Stimulated activated CD4-positive, alpha-beta T cell treated with anti-CD3 and anti-CD28 coated beads, Interleukin-15, amount 100 ng/mL, for 24 hours (primary cell): ENCODE data around the gene FNIP2.
"Not testable (repeated sequence)": the region's sequence is repeated elsewhere in the genome, so short reads cannot be mapped to it uniquely, and the experiment has no call there.

Experiments
- DNase-seq: peaks from one replicate; pipeline ENCODE4 v3.0.0-alpha.2; 2020

Gene FNIP2

GRCh38 chr4:158796370-158797140 lies 27.7 kb downstream of the FNIP2 start:
- no peak for DNase-seq

DNA sequence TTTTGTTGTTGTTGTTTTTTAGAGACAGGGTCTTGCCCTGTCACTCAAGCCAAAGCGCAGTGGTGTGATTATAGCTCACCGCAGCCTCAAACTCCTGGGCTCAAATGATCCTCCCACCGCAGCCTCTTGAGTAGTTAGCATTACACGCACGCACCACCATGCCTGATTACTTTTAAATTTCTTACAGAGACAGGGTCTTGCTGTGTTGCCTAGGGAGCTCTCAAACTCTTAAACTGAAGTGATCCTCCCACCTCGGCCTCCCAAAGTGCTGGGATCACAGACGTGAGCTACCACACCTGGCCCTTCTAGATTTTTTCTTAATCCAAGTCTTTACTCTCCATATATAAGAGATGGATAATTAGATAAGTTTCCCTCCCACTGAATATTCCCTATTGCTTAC lies 29.2 kb downstream of the FNIP2 start:
- no peak for DNase-seq

DNA sequence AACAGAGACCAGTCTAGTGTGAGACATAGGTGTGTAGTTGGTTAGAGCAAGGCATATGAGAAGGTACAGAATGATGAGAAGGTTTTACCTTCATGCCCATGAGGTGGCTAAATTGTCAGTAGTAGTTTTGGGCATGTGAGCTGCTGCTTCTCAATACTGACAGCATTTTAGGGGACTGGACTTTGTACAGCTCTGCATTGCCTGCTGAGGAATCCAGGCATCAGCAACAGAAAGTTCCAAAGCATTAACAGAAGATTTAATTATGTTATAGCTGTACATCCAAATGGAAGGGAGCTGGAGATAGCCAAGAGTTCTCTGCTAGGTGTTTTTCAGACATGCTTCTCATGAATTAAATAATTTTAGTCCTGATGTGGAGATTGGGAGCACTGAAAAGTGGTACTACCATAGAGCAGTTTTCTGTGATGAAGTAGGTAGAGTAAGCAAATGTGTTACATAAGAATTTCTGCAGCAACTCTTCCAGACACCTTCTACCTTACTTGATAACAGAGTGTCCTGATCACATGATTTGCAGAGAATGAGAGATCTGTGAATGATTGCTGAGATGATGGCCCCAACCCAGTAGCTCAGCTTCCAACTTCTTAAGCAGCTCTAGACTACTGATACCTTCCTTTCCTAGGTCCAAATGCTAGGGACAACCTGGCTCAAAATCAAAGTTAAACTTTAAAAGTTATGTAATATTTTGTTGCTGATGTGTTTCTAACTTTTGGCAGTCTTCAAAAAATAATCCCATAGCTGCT lies 30.4 kb downstream of the FNIP2 start:
- DNase-seq = no peak

DNA sequence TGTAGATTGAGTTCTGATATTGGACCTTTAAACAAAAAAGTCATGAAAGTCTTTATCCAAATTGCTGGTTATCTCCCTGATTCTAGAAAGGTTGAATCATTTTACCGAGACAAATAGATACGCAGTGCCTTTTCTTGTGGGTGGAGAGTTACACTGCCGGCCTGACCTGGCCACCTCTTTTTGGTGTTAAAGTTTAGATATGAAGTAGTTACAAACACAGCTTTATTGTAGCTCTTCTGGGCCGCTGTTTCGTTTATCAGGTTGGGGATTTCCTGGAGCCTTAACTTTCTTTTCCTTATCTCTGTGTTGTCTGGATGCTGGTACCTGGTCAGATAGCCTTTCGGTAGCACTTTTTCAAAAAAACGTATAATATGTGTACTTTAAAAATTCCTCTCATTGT lies 31.0 kb downstream of the FNIP2 start:
- no peak for DNase-seq

DNA sequence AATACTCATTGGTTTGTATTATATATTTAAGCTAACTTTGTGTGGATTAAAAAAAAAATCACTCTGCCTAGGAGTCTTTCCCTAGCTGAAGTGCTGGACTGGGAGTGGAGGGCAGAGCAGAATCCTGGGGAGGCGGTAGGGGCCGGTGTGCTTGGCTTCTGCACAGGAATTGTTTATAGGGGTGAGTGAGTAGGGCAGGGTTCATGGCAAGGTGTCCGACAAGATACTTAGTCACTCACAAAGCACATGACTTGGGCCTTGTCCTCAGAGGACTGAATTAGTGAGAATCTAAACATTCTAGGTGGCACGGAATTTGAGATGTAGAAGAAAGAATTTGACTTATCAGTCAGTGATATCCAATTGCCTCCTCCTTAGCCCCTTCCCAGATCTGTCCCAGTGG lies 32.2 kb downstream of the FNIP2 start:
- no peak for DNase-seq

- no peak for DNase-seq
Measured at GRCh38 chr4:158801677-158802076, 32.9 kb downstream of the FNIP2 start.

DNA sequence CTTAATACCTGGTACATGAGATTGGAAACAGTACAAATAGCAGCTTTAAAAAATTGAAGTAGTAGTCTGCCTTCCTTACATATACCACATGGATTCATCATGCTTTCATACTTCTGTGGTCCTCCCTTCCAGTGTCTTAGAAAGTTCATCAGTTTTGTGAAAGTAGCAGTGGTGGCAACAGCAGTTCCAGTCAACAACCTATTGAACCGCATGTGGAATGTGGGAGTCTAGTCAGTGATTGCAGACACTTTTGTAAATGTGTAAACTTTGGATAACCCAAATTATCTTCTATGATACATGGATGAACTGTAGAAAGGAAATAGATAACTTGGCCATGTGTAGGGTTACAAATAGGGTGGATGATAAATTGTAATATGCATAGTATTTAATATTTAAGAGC lies 34.1 kb downstream of the FNIP2 start:
- no peak for DNase-seq

- no peak for DNase-seq
Measured at GRCh38 chr4:158805635-158806471, 37.0 kb downstream of the FNIP2 start.

DNA sequence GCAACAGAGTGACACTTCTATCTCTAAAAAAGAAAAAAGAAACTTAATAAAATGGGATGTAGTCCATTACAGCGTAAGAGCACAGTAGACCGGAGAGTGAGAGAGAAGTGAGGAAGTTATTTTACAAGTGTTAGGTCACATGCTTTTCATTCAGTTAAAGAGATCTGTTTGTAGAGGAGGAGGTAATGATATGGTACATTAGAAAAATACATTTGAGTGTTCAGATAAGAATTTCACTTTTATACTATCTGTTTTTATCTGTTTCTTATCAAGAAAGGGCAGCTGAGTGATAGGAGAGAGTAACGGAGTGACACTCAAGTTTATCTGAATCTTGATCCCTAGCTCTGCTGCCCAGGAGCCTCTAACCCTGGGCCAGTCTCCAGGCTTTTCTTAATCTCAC lies 38.9 kb downstream of the FNIP2 start:
- DNase-seq = no peak

- DNase-seq = no peak
Measured at GRCh38 chr4:158808399-158808798, 39.6 kb downstream of the FNIP2 start.

GRCh38 chr4:158809208-158809607 lies 40.4 kb downstream of the FNIP2 start:
- DNase-seq = not testable (repeated sequence)

DNA sequence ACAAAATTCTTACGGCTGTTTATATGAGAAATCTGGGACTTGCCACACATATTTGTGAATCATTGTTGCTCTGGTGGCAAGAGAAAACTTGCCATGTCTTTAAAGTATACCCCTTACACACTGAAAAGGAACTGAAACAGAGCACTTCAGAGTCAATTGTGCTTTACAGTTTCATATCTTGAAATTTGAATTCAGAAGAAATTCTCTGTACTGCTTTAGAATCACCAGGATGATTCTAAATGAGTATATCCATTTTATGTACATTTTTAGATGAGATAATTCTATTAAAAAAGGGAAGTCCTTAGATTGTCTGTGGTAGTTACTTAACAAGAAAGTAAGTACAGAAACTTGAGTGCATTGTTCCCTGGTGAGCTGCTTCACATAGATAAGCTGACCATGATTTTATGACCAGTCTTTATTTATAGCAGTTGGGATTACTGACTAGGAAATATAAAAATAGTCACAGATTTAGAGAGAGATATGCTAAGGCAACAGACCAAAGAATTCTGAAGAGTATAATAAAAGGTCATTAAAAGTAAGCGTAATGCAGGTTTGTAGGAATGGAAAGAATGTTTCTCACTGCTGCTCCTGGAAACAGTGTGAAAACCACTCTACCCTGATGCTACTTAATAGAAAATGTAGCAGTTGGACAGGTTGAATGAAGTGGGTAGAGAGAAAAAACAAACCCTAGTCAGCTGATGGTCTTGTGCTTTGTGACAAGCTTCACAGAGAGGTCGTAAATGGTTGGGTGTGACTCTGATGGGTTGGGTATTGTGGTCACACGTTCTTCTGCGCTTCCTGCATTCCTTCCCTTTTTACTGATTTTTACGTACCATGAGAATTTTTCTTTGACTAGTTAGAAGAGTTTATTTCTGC lies 41.0 kb downstream of the FNIP2 start:
- DNase-seq = peak; percentile 8

GRCh38 chr4:158810487-158811215 lies 41.8 kb downstream of the FNIP2 start:
- peak; percentile 19 for DNase-seq

- no peak for DNase-seq
Measured at GRCh38 chr4:158811216-158811540, 42.4 kb downstream of the FNIP2 start.

DNA sequence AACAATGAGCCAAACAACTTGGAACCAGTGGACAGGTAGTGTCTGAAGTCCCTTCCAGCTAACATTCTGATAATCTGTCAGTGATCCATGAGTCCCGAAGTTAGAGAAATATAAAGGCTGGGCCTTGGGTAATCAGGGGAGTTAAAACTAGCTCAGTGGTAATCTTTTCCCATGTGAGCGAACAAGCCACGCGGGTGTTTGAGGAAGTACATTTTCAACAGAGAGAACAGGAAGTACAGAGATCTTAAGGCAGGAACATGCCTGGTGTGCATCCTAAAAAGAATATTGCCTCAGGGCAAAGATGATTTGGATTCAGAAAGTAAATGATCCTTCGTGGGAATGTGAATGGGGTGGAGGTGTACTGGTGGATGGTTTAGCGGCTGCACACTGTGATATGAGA lies 42.9 kb downstream of the FNIP2 start:
- DNase-seq = peak; percentile 24

- no peak for DNase-seq
Measured at GRCh38 chr4:158812133-158812532, 43.3 kb downstream of the FNIP2 start.

DNA sequence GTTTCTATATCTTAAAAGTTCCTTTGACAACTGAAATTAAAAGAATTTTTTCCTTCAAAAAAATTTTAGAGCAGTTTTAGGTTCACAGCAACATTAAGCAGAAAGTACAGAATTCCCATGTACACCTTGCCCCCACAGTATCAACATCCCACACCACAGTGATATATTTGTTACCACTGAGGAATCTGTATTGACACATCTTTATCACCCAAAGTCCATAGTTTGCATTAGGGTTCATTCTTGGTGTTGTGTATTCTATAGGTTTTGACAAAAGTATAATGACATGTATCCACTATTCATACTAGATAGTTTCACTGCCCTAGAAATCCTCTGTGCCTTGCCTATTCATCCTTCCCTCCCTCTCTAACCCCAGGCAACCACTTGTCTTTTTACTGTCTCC lies 43.7 kb downstream of the FNIP2 start:
- DNase-seq = no peak

DNA sequence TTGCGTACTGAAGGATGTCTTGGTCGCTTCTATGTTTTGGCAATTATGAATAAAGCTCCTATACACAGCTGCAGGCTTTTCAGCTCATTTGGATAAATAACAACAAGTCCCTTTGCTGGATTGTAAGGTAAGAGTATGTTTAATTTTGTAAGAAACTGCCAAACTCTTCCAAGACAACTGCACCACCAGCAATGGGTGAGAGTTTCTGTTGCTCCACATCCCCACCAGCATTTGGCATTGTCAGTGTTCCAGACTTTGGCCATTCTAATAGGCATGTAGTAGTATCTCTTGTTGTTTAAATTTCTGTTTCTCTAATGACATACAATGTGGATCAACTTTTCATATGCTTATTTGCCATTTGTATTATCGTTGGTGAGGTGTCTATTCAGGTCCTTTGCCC lies 44.3 kb downstream of the FNIP2 start:
- no peak for DNase-seq

GRCh38 chr4:158814207-158814606 lies 45.4 kb downstream of the FNIP2 start:
- DNase-seq = no peak

DNA sequence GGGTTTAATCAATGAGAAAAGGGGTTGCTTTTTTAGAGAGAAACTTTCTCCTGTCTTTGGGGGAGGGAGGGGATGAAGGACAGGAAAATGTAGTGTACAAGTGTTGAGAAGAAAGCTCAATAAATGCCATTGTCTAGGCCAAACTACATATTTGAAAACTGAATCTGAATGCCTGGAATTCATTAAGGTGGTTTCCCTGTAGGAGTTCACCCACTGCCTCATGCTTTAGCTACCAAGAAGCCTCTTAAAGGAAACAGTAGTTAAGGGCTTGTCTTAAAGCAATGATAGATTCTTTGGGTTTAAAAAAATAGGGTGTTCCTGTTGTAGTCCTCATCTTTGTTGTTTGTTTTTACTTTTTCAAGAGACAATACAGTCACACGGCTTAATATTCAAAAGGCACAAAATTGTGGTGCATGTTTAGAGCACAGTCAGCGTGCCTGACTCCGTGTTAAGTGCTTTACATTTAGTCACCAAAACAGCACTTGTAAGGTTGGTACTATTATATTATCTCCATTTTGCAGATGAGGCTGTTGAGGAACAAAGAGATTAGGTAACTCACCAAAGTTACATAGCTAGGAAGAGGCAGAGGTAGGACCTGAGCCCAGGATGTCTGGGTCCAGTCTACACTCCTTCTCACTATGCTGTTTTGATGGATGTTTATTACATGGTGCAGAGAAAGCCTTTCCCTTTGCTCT lies 46.0 kb downstream of the FNIP2 start:
- no peak for DNase-seq

- no peak for DNase-seq
Measured at GRCh38 chr4:158816955-158817354, 48.1 kb downstream of the FNIP2 start.
